SJSA1 (cell line): ENCODE data around the gene TEAD3. TPM values are rescaled to one million over a fixed set of nuclear protein-coding genes. Genes with fewer than 3 reads are reported as not detected.
"Not testable (repeated sequence)": the region's sequence is repeated elsewhere in the genome, so short reads cannot be mapped to it uniquely, and the experiment has no call there.

Experiments used
- DNase-seq, 2 experiments: peaks; one replicate each; pipeline ENCODE4 v3.0.0-alpha.2; 2015 to 2020; ENCODE audit warnings: low spot score in 2 of 2, low read depth in 1 of 2
- H3K27ac ChIP-seq: fragments of 250-450 bp; sonication (Bioruptor Pico); 2 replicates; pipeline ENCODE4 v1.5.1; 2020; ENCODE audit warnings: mild to moderate bottlenecking, moderate library complexity
- H3K27me3 ChIP-seq: fragments of 250-450 bp; sonication (Bioruptor Pico); replicated peaks from 2 replicates; pipeline ENCODE4 v1.5.1; 2020; ENCODE audit warnings: mild to moderate bottlenecking, moderate library complexity
- H3K36me3 ChIP-seq: fragments of 250-450 bp; sonication (Bioruptor Pico); 2 replicates; pipeline ENCODE4 v1.5.1; 2020; ENCODE audit warnings: mild to moderate bottlenecking
- H3K4me1 ChIP-seq: fragments of 250-450 bp; sonication (Bioruptor Pico); replicated peaks from 2 replicates; pipeline ENCODE4 v1.6.1; 2021; ENCODE audit warnings: mild to moderate bottlenecking
- H3K4me3 ChIP-seq: fragments of 250-450 bp; sonication (Bioruptor Pico); 2 replicates; pipeline ENCODE4 v1.5.1; 2020; ENCODE audit warnings: mild to moderate bottlenecking
- H3K9me3 ChIP-seq: fragments of 250-450 bp; sonication (Bioruptor Pico); replicated peaks from 2 replicates; pipeline ENCODE4 v1.5.1; 2020; ENCODE audit warnings: mild to moderate bottlenecking
- total RNA-seq: library from RNA; depleted of rRNA; stranded (reverse); fragments of >200 nt; shearing (Covaris generic); gene quantifications from 2 replicates; pipeline ENCODE4 v1.2.3, GENCODE V29; 2014; rRNA removed

TEAD3 gene
- total RNA-seq, 1 experiment from 2014 or later: 24.4 TPM

DNA sequence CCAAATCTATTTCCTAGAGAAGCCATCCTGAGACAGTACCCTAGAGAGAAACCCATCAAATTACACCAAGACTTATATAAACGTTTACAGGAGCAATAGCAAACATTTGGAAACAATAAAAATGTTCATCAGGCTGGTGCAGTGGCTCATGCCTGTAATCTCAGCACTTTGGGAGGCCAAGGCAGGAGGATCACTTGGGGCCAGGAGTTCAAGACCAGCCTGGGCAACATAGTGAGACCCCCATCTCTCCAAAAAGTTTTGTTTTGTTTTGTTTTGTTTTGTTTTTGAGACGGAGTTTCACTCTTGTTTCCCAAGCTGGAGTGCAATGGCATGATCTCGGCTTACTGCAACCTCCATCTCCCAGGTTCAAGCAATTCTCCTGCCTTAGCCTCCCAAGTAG, 64.2 kb downstream of the TEAD3 start:
- H3K27ac ChIP-seq, H3K4me3 ChIP-seq, H3K9me3 ChIP-seq, DNase-seq, H3K27me3 ChIP-seq: not testable (repeated sequence)
- peaks cover 16% of the 10 kb centered on the region for H3K4me1 ChIP-seq
- peaks cover 12% of the 10 kb centered on the region for H3K36me3 ChIP-seq

DNA sequence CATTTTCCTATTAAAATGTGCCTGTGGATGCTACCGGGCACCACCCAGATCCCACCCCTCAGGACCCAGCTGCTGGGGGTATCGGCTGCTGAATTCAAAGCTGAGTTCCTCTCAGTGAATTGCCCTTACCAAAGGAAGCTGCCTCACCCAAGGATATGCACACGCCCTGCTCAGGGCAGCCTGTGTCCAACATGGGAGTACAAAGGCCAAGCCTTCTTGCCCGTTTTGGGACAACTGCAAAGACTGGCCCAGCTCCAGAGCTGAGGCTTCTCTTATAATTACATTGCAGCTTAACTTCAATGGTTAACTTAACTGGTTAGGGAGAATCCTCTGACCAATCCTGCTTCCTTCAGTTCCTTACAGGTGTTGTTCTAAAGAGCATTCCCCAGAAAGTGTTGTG, 64.6 kb downstream of the TEAD3 start:
- Histone ChIP-seq H3K4me3 (no peak overlapping the region), H3K9me3 (no peaks in the 10 kb centered on the region; the same call in 1 of the 2 replicates), H3K27me3 (no peaks in the 10 kb centered on the region), H3K36me3 (peaks cover 12% of the 10 kb centered on the region), H3K27ac (no peak overlapping the region), H3K4me1 (peaks cover 20% of the 10 kb centered on the region)
- DNase-seq: no peak

DNA sequence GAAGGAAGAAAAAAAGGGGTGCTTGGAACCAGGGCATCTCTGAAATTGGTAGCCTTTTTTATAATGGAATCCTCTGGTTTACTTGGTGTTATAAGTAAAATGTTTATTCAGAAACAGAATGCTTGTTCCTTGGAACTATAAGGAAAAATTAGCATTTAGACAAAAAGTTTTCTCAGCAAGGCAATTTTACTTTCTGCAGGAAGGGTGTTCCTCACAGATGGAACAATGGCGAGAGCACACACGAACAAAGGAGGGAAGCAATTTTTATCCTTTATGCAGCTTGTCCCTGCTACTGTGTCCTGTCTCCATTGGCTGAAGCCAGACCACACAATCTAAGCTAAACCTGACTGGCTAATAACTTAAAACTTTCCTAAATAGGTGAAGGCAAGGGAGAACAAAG, 67.4 kb downstream of the TEAD3 start:
- no peak for DNase-seq
- no peaks in the 10 kb centered on the region for H3K27me3 ChIP-seq
- no peaks in the 10 kb centered on the region; the same call in 1 of the 2 replicates for H3K9me3 ChIP-seq
- H3K36me3 ChIP-seq: peaks cover 35% of the 10 kb centered on the region
- no peak overlapping the region for H3K4me3 ChIP-seq
- peak overlapping the region; percentile 98 for H3K27ac ChIP-seq
- peaks cover 48% of the 10 kb centered on the region for H3K4me1 ChIP-seq

DNA sequence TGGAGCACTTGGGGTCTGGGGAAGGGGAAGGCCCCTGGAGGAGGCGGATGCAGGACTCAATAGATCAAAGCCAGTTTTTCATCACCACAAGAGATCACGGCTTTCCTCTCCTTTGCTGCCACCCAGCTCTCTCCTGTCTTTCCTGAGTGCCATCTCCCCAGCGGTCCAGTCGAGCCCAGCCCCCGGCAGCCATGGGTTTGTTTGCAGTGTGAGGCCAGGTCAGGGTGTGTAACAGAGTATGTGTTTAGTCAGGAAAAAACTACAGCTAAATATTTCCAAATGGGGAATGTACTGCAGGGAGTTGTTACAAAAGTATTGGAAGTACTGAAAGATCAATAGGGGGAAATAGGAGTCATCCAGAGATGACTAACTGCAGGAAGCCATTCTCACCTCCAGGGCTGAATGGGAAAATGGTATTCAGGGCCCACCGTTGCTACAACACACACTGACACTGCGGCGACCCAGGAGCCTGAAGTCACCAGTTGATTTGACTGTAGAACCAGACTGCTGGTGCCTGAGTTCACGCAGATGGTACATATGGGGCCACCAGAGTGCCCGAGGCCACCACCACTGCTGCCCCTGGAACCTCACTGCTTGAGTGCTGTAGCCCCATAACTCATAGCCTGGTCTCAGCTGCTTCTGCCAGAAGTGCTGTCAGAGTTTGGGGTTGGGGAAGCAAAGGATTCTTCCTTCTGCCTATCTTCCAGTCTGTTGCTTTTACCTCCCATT, 68.3 kb downstream of the TEAD3 start:
- Histone ChIP-seq H3K27ac (peak overlapping the region; percentile 98), H3K36me3 (peaks cover 43% of the 10 kb centered on the region), H3K4me3 (no peak overlapping the region), H3K4me1 (peaks cover 53% of the 10 kb centered on the region), H3K9me3 (no peaks in the 10 kb centered on the region; the same call in 1 of the 2 replicates), H3K27me3 (no peaks in the 10 kb centered on the region)
- DNase-seq: no peak

DNA sequence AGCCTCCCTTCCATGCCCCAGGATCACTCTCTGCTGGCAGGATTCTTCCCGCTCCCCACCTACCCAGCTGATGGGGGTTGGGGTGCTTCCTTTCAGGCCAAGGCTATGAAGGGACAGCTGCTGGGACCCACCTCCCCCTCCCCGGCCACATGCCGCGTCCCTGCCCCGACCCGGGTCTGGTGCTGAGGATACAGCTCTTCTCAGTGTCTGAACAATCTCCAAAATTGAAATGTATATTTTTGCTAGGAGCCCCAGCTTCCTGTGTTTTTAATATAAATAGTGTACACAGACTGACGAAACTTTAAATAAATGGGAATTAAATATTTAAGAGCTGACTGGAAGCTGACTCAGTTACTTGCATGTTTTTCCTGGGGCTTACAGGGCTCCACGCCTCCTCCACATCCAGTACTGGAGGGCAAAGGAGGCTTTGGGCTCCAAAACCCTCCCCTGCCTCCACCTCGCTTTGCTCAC, 69.0 kb downstream of the TEAD3 start:
- peak; percentile 88 to 90 for DNase-seq
- Histone ChIP-seq H3K9me3 (no peaks in the 10 kb centered on the region; the same call in 1 of the 2 replicates), H3K36me3 (peaks cover 43% of the 10 kb centered on the region), H3K27me3 (no peaks in the 10 kb centered on the region), H3K27ac (peak overlapping the region; percentile 98), H3K4me3 (no peak overlapping the region), H3K4me1 (peaks cover 53% of the 10 kb centered on the region)

DNA sequence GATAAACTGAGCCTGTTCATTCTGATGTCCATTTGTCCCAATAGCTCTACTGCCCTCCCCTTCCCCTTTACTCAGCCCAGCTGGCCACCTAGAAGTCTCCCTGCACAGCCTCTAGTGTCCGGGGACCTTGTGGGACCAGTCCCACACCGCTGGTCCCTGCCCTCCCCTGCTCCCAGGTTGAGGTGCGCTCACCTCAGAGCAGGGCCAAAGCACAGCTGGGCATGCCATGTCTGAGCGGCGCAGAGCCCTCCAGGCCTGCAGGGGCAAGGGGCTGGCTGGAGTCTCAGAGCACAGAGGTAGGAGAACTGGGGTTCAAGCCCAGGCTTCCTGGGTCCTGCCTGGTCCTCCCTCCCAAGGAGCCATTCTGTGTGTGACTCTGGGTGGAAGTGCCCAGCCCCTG, 69.4 kb downstream of the TEAD3 start:
- peak overlapping the region; percentile 98 for H3K27ac ChIP-seq
- H3K9me3 ChIP-seq: no peaks in the 10 kb centered on the region; the same call in 1 of the 2 replicates
- DNase-seq: no peak
- peaks cover 44% of the 10 kb centered on the region for H3K36me3 ChIP-seq
- H3K4me1 ChIP-seq: peaks cover 53% of the 10 kb centered on the region
- no peaks in the 10 kb centered on the region for H3K27me3 ChIP-seq
- H3K4me3 ChIP-seq: no peak overlapping the region

DNA sequence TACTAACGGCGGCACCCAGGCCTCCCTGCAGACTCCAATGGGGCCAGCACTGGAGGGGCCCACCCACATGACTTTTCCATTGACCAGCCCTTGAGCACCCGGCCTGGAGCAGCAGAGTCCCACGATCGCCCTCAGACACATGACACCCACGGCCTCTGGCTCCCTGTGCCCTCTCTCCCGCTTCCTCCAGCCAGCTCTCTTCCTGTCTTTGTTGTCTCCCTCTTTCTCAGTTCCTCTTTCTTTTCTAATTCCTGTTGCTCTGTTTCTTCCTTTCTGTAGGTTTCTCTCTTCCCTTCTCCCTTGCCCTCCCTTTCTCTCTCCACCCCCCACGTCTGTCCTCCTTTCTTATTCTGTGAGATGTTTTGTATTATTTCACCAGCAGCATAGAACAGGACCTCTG, 70.8 kb downstream of the TEAD3 start:
- Histone ChIP-seq H3K9me3 (no peaks in the 10 kb centered on the region; the same call in 1 of the 2 replicates), H3K4me3 (no peak overlapping the region), H3K36me3 (peaks cover 52% of the 10 kb centered on the region), H3K27me3 (no peaks in the 10 kb centered on the region), H3K27ac (peak overlapping the region; percentile 98), H3K4me1 (peaks cover 53% of the 10 kb centered on the region)
- peak in 1 of 2 experiments; percentile 44 for DNase-seq

DNA sequence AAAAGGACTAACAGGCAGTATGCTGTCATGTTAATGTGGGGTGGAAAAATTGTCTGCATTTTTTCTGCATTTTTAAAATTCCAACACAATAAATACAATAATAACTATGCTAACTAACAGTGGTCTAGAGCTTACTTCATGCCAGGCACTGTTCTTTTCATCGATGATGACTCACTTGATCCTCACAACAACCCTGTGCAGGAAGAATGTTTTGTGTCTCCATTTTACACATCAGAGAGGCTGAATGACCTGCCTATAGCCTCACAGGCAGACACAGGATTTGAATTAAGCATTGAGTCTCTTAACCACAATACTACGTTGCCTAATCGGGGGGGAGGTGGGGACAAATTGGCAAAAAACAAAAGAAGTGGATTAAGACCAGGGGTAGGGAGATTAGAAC, 71.6 kb downstream of the TEAD3 start:
- no peaks in the 10 kb centered on the region; the same call in 1 of the 2 replicates for H3K9me3 ChIP-seq
- H3K4me1 ChIP-seq: peaks cover 54% of the 10 kb centered on the region
- no peaks in the 10 kb centered on the region for H3K27me3 ChIP-seq
- DNase-seq: peak; percentile 81 to 95
- H3K4me3 ChIP-seq: no peak overlapping the region
- H3K36me3 ChIP-seq: peaks cover 55% of the 10 kb centered on the region
- peak overlapping the region; percentile 98 for H3K27ac ChIP-seq

Other genes starting within 250 kb of the TEAD3 start
- 8.2 and 15.6 TPM in 2 replicates for gene ZNF76, start 237.3 kb downstream of the TEAD3 start, total RNA-seq
- 0.05 TPM in 1 of 2 replicates, not detected in the other for gene DEF6, start 199.3 kb downstream of the TEAD3 start, total RNA-seq
- 7.4 and 10.3 TPM in 2 replicates for gene PPARD, start 154.5 kb downstream of the TEAD3 start, total RNA-seq
- gene FANCE, start 44.7 kb downstream of the TEAD3 start, total RNA-seq: 16.3 and 20.2 TPM in 2 replicates
- gene RPL10A, start 28.7 kb downstream of the TEAD3 start, total RNA-seq: 983 and 1,383 TPM in 2 replicates
- gene TULP1, start 15.8 kb upstream of the TEAD3 start, total RNA-seq: not detected in 2 replicates
- gene FKBP5, start 191.8 kb upstream of the TEAD3 start, total RNA-seq: 0.29 and 0.50 TPM in 2 replicates
- gene ARMC12, start 240.0 kb upstream of the TEAD3 start, total RNA-seq: not detected in 2 replicates